Measurements from ENCODE around the gene NFYA. TPM values are rescaled to one million over a fixed set of nuclear protein-coding genes. Genes with fewer than 3 reads are reported as not detected.

The NFYA gene
- total RNA-seq, 1 experiment from 2014 or later = 34.7 TPM

- TF ChIP-seq NR3C1 (CRISPR knock-in tag; conservative IDR thresholded peaks at IDR 0.05; ENCODE audit: low read depth) (no peak), PRDM15 (CRISPR knock-in tag; IDR thresholded peaks at IDR 0.05) (no peak), ERG (CRISPR knock-in tag; IDR thresholded peaks at IDR 0.05) (no peak), TEAD1 (CRISPR knock-in tag; IDR thresholded peaks at IDR 0.05) (no peak), AFF4 (CRISPR knock-in tag; IDR thresholded peaks at IDR 0.05; ENCODE audit: borderline replicate concordance) (no peak), CREM (CRISPR knock-in tag; IDR thresholded peaks at IDR 0.05) (no peak)
Measured at GRCh38 chr6:41059556-41059955, 13.2 kb upstream of the NFYA start (continued).

GRCh38 chr6:41061196-41061726 is 11.5 kb upstream of the NFYA start:
- Mint-ChIP-seq H3K4me3 (no peak overlapping the region), H3K36me3 (peaks cover 19% of the 10 kb centered on the region), H3K27ac (no peak overlapping the region), H3K9me3 (no peaks in the 10 kb centered on the region), H3K4me1 (peaks cover 16% of the 10 kb centered on the region), H3K27me3 (ENCODE audit: low read depth) (no peaks in the 10 kb centered on the region)
- DNase-seq (ENCODE audit: low spot score) = no peak
- no peak for ATAC-seq
- ChIA-PET CTCF (interaction anchor here (0.7 kb wide), 1 partner anchor 34 kb away, joined by 3 read pairs; no protein-coding TSS in a partner anchor), POLR2A (no interaction called here)
- no peak for TF ChIP-seq GRHL2 (CRISPR knock-in tag; IDR thresholded peaks at IDR 0.05; ENCODE audit: insufficient replicate concordance, severe bottlenecking)
- TF ChIP-seq PRDM15 (CRISPR knock-in tag; IDR thresholded peaks at IDR 0.05) = no peak
- no peak for TF ChIP-seq E2F5 (CRISPR knock-in tag; IDR thresholded peaks at IDR 0.05)
- no peak for TF ChIP-seq NR2C2 (CRISPR knock-in tag; IDR thresholded peaks at IDR 0.05)
- TF ChIP-seq SOX15 (CRISPR knock-in tag; IDR thresholded peaks at IDR 0.05) = no peak
- TF ChIP-seq ZNF263 (CRISPR knock-in tag; IDR thresholded peaks at IDR 0.05; ENCODE audit: low read depth) = no peak
- no peak for TF ChIP-seq ZNF138 (CRISPR knock-in tag; conservative IDR thresholded peaks at IDR 0.05)
- TF ChIP-seq SP1 (CRISPR knock-in tag; conservative IDR thresholded peaks at IDR 0.05) = no peak
- TF ChIP-seq CREM (CRISPR knock-in tag; IDR thresholded peaks at IDR 0.05) = no peak

Data from WTC11 (cell line).